ENCODE data around the gene MOSPD2.

The MOSPD2 gene

GRCh38 chrX:14946606-14947155, 73.5 kb downstream of the MOSPD2 start:
- in situ Hi-C loops (cut with HindIII; ENCODE audit: low sequenced_read_pairs) = no loop called here
- TF ChIP-seq CTCF (IDR thresholded peaks at IDR 0.05; ENCODE audit: low read depth, low read length, missing control alignments) = no peak
- no peak for DNase-seq (ENCODE audit: low read depth)
- no peak overlapping the region for H3K4me3 ChIP-seq (ENCODE audit: low read depth, low read length)

GRCh38 chrX:14948691-14949090, 75.5 kb downstream of the MOSPD2 start:
- TF ChIP-seq CTCF (IDR thresholded peaks at IDR 0.05; ENCODE audit: low read depth, low read length, missing control alignments) = no peak
- H3K4me3 ChIP-seq (ENCODE audit: low read depth, low read length) = no peak overlapping the region
- in situ Hi-C loops (cut with HindIII; ENCODE audit: low sequenced_read_pairs) = no loop called here
- DNase-seq (ENCODE audit: low read depth) = no peak

GRCh38 chrX:14956813-14957582, 83.8 kb downstream of the MOSPD2 start:
- in situ Hi-C loops (cut with HindIII; ENCODE audit: low sequenced_read_pairs) = no loop called here
- TF ChIP-seq CTCF (IDR thresholded peaks at IDR 0.05; ENCODE audit: low read depth, low read length, missing control alignments) = no peak
- no peak overlapping the region for H3K4me3 ChIP-seq (ENCODE audit: low read depth, low read length)
- DNase-seq (ENCODE audit: low read depth) = no peak

- no peak for DNase-seq (ENCODE audit: low read depth)
- no peak overlapping the region for H3K4me3 ChIP-seq (ENCODE audit: low read depth, low read length)
Measured at GRCh38 chrX:14963447-14964236, 90.4 kb downstream of the MOSPD2 start.

GRCh38 chrX:14964500-14964899, 91.3 kb downstream of the MOSPD2 start:
- in situ Hi-C loops (cut with HindIII; ENCODE audit: low sequenced_read_pairs) = no loop called here
- TF ChIP-seq CTCF (IDR thresholded peaks at IDR 0.05; ENCODE audit: low read depth, low read length, missing control alignments) = peak; percentile 33
- DNase-seq (ENCODE audit: low read depth) = no peak
- no peak overlapping the region for H3K4me3 ChIP-seq (ENCODE audit: low read depth, low read length)

More at GRCh38 chrX:14963447-14964236, 90.4 kb downstream of the MOSPD2 start:
- TF ChIP-seq CTCF (IDR thresholded peaks at IDR 0.05; ENCODE audit: low read depth, low read length, missing control alignments) = no peak
- in situ Hi-C loops (cut with HindIII; ENCODE audit: low sequenced_read_pairs) = no loop called here
